Nephron progenitor cell (in vitro differentiated cells): ENCODE measurements around the gene FBXO28.

Source experiments
- DNase-seq: peaks from one replicate; pipeline ENCODE4 v3.0.0; 2021
- H3K27ac Mint-ChIP-seq: 2 replicates; pipeline ENCODE4 v1.8.0; 2021; ENCODE audit warnings: mild to moderate bottlenecking, moderate library complexity, mixed read lengths
- H3K27me3 Mint-ChIP-seq: 2 replicates; pipeline ENCODE4 v1.8.0; 2021; ENCODE audit warnings: mild to moderate bottlenecking, low read depth, mixed read lengths; ENCODE audit not compliant: poor library complexity
- H3K36me3 Mint-ChIP-seq: 2 replicates; pipeline ENCODE4 v1.8.0; 2021; ENCODE audit warnings: low read depth, mixed read lengths
- H3K4me1 Mint-ChIP-seq: 2 replicates; pipeline ENCODE4 v1.8.0; 2021; ENCODE audit warnings: mixed read lengths
- H3K4me3 Mint-ChIP-seq: 2 replicates; pipeline ENCODE4 v1.8.0; 2021; ENCODE audit warnings: mild to moderate bottlenecking, moderate library complexity, mixed read lengths
- H3K9me3 Mint-ChIP-seq: 2 replicates; pipeline ENCODE4 v1.8.0; 2021; ENCODE audit warnings: mild to moderate bottlenecking, moderate library complexity, mixed read lengths
- TF ChIP-seq, protein P1 (sequence below): fragments of 200-600 bp; sonication (generic); IDR thresholded peaks from 2 replicates; pipeline ENCODE4 v1.5.0; 2021; ENCODE audit warnings: antibody characterized with exemption

The FBXO28 gene

DNA sequence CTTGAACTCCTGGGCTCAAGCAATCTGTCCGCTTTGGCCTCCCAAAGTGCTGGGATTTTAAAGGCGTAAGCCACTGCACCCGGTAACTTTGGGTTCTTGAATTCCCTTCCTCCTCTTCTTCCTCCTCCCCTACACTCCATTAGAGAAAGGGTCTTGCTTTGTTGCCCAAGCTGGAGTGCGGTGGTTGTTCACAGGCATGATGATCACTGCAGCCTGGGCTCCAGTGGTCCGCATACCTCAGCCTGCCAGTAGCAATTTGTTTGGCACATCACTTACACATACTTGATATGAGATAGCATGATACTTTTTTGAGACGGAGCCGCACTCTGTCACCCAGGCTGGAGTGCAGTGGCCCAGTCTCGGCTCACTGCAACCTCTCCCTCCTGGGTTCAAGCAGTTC lies 71.3 kb downstream of the FBXO28 start:
- DNase-seq, result no peak

DNA sequence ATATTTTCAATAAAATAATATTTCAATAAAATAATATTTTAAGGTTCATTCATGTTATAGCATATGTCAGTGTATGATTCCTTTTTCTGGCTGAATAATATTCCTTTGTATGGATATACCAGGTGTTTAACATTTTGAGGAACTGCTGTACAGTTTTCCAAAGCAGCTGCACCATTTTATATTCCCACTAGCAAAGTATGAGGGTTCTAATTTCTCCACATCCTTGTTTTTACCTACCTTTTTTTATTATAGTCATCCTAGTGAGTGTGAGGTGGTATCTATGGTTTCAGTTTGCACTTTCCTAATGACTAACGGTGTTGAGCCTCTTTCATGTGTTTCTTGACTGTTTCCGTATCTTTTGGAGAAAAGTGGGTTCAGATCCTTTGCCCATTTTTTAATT lies 74.4 kb downstream of the FBXO28 start:
- TF ChIP-seq, protein P1, sequence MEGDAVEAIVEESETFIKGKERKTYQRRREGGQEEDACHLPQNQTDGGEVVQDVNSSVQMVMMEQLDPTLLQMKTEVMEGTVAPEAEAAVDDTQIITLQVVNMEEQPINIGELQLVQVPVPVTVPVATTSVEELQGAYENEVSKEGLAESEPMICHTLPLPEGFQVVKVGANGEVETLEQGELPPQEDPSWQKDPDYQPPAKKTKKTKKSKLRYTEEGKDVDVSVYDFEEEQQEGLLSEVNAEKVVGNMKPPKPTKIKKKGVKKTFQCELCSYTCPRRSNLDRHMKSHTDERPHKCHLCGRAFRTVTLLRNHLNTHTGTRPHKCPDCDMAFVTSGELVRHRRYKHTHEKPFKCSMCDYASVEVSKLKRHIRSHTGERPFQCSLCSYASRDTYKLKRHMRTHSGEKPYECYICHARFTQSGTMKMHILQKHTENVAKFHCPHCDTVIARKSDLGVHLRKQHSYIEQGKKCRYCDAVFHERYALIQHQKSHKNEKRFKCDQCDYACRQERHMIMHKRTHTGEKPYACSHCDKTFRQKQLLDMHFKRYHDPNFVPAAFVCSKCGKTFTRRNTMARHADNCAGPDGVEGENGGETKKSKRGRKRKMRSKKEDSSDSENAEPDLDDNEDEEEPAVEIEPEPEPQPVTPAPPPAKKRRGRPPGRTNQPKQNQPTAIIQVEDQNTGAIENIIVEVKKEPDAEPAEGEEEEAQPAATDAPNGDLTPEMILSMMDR, result no peak
- Mint-ChIP-seq H3K27me3 (no peaks in the 10 kb centered on the region), H3K4me1 (peaks cover 15% of the 10 kb centered on the region), H3K36me3 (peaks cover 61% of the 10 kb centered on the region), H3K27ac (no peak overlapping the region), H3K4me3 (no peak overlapping the region), H3K9me3 (peaks cover 16% of the 10 kb centered on the region)
- no peak for DNase-seq

More for the DNA sequence above, 71.3 kb downstream of the FBXO28 start:
- Mint-ChIP-seq H3K4me3 (peak overlapping the region; percentile 88), H3K27me3 (peaks cover 7% of the 10 kb centered on the region), H3K9me3 (peaks cover 16% of the 10 kb centered on the region), H3K36me3 (peaks cover 49% of the 10 kb centered on the region), H3K4me1 (peaks cover 37% of the 10 kb centered on the region), H3K27ac (no peak overlapping the region)
- TF ChIP-seq, protein P1, result no peak

DNA sequence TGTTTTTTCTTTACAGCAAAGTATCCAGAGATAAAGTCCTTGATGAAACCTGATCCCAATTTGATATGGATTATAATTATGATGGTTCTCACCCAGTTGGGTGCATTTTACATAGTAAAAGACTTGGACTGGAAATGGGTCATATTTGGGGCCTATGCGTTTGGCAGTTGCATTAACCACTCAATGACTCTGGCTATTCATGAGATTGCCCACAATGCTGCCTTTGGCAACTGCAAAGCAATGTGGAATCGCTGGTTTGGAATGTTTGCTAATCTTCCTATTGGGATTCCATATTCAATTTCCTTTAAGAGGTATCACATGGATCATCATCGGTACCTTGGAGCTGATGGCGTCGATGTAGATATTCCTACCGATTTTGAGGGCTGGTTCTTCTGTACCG lies 75.7 kb downstream of the FBXO28 start:
- Mint-ChIP-seq H3K27ac (no peak overlapping the region), H3K4me1 (peaks cover 9% of the 10 kb centered on the region), H3K27me3 (no peaks in the 10 kb centered on the region), H3K9me3 (peaks cover 16% of the 10 kb centered on the region), H3K36me3 (peaks cover 72% of the 10 kb centered on the region), H3K4me3 (no peak overlapping the region)
- DNase-seq, result no peak
- TF ChIP-seq, protein P1, result no peak

DNA sequence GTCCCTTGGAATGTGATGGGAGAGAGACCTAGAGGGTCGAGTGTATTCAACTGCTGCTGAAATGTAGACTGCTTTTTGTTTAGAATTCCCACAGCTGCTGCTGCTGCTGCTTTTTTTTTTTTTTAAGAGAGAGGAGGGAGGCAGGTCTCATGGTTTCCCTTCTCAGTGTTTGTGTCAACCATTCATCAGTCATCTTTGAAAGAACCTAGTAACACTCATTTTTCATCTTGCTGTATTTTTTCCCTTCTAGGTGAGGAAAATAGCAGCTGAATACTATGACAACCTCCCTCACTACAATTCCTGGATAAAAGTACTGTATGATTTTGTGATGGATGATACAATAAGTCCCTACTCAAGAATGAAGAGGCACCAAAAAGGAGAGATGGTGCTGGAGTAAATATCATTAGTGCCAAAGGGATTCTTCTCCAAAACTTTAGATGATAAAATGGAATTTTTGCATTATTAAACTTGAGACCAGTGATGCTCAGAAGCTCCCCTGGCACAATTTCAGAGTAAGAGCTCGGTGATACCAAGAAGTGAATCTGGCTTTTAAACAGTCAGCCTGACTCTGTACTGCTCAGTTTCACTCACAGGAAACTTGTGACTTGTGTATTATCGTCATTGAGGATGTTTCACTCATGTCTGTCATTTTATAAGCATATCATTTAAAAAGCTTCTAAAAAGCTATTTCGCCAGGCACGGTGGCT lies 78.3 kb downstream of the FBXO28 start:
- Mint-ChIP-seq H3K36me3 (peaks cover 61% of the 10 kb centered on the region), H3K27ac (peak overlapping the region; percentile 29), H3K27me3 (no peaks in the 10 kb centered on the region), H3K4me1 (peaks cover 5% of the 10 kb centered on the region), H3K4me3 (no peak overlapping the region), H3K9me3 (peaks cover 8% of the 10 kb centered on the region)
- no peak for DNase-seq
- TF ChIP-seq, protein P1, result no peak

DNA sequence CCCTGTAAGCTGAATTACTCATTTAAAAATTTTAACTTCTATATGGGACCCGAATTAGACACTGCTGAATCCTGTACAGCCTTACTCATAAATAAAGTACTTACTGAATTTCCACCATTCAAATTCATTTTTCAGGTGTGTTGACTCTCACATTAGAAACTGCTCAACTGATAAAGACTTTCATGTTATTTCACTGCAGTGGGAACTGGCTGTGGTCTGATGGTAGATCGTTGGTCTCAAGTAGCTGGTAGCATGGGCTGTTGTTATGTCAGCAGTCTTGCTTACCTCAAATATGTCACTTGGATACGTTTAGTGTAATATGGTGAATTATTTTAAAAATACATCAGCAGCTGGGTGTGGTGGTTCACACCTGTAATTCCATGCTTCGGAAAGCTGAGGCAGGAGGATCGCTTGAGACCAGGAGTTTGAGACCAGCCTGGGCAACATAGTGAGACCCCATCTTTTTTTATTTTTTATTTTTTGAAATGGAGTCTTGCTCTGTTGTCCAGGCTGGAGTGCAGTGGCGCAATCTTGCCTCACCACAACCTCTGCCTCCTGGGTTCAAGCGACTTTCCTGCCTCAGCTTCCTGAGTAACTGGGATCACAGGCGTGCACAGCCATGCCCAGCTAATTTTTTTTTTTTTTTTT lies 79.5 kb downstream of the FBXO28 start:
- H3K36me3 Mint-ChIP-seq, result peaks cover 55% of the 10 kb centered on the region
- H3K4me1 Mint-ChIP-seq, result peaks cover 5% of the 10 kb centered on the region
- TF ChIP-seq, protein P1, result no peak
- no peaks in the 10 kb centered on the region for H3K27me3 Mint-ChIP-seq
- no peak for DNase-seq
- no peak overlapping the region for H3K4me3 Mint-ChIP-seq
- H3K9me3 Mint-ChIP-seq, result peaks cover 6% of the 10 kb centered on the region
- no peak overlapping the region for H3K27ac Mint-ChIP-seq
